Endothelial cell of umbilical vein (primary cell): ENCODE results near the gene SLAMF8.

Source experiments
- EZH2 ChIP-seq: IDR thresholded peaks from 2 replicates; pipeline ENCODE4 v1.6.1; 2012; ENCODE audit warnings: borderline replicate concordance, low read depth, mild to moderate bottlenecking, moderate library complexity, low read length, inconsistent platforms; ENCODE audit not compliant: severe bottlenecking
- FOS ChIP-seq: IDR thresholded peaks from 2 replicates; pipeline ENCODE4 v1.6.1; 2011; ENCODE audit warnings: mild to moderate bottlenecking, low read length, moderate library complexity, borderline replicate concordance; ENCODE audit not compliant: insufficient read depth
- GATA2 ChIP-seq: IDR thresholded peaks from 2 replicates; pipeline ENCODE4 v1.7.0; 2011; ENCODE audit warnings: low read depth, mild to moderate bottlenecking, moderate library complexity, mixed read lengths, low read length; ENCODE audit not compliant: insufficient read length, insufficient read depth
- JUN ChIP-seq: IDR thresholded peaks from 2 replicates; pipeline ENCODE4 v1.6.1; 2011; ENCODE audit warnings: borderline replicate concordance, low read depth; ENCODE audit not compliant: insufficient read length, insufficient read depth
- MYC ChIP-seq: IDR thresholded peaks from one replicate; pipeline ENCODE4 v1.6.1; 2011; ENCODE audit warnings: mild to moderate bottlenecking, low read depth, low read length
- POLR2A ChIP-seq: IDR thresholded peaks from 2 replicates; pipeline ENCODE4 v1.6.1; 2012; ENCODE audit warnings: low read depth, mild to moderate bottlenecking, control low read depth, low read length
- POLR2AphosphoS5 ChIP-seq: IDR thresholded peaks from 2 replicates; pipeline ENCODE4 v1.6.1; 2012; ENCODE audit warnings: low read depth, mild to moderate bottlenecking, control low read depth, low read length, moderate library complexity; ENCODE audit not compliant: insufficient read depth
- TF ChIP-seq, protein P1 (sequence below), 2 donors: IDR thresholded peaks; 1 replicate in 1 of 2; 2 replicates in 1 of 2; pipeline ENCODE4 v1.5.1; 2011; ENCODE audit warnings: low read length in 2 of 2, mild to moderate bottlenecking in 2 of 2, moderate library complexity in 2 of 2, control low read depth in 1 of 2, inconsistent platforms in 1 of 2, low read depth in 1 of 2; ENCODE audit not compliant: insufficient read depth in 1 of 2; ENCODE audit errors: extremely low read depth in 1 of 2
- TF ChIP-seq, protein P2 (sequence below): IDR thresholded peaks from 2 replicates; pipeline ENCODE4 v1.6.1; 2011; ENCODE audit not compliant: insufficient read depth, insufficient read length

DNA sequence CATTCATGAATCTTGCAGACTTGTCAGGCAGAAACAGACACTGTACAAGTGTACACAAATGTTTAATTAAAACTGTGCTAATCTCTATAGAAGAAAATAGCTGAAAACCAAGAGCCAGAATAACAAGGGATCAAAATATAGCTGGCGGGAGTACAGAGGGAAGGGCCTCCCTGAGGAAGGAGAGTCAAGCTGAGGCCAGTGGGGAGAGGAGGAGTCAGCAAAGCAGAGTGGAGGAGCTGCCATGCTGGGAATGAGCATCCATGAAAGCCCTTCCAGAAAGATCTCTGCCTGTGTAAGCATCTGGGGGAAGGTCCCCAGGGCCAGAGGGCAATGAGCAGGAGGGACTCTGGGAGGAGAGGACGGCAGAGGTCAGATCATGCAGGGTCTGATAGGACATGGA lies 15.1 kb downstream of the SLAMF8 start:
- TF ChIP-seq POLR2AphosphoS5, result no peak
- TF ChIP-seq JUN, result no peak
- TF ChIP-seq POLR2A, result no peak
- TF ChIP-seq, protein P1, sequence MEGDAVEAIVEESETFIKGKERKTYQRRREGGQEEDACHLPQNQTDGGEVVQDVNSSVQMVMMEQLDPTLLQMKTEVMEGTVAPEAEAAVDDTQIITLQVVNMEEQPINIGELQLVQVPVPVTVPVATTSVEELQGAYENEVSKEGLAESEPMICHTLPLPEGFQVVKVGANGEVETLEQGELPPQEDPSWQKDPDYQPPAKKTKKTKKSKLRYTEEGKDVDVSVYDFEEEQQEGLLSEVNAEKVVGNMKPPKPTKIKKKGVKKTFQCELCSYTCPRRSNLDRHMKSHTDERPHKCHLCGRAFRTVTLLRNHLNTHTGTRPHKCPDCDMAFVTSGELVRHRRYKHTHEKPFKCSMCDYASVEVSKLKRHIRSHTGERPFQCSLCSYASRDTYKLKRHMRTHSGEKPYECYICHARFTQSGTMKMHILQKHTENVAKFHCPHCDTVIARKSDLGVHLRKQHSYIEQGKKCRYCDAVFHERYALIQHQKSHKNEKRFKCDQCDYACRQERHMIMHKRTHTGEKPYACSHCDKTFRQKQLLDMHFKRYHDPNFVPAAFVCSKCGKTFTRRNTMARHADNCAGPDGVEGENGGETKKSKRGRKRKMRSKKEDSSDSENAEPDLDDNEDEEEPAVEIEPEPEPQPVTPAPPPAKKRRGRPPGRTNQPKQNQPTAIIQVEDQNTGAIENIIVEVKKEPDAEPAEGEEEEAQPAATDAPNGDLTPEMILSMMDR (IDR thresholded peaks at IDR 0.05; ENCODE audit: extremely low read depth in 1 of 2, insufficient read depth in 1 of 2, low read depth in 1 of 2, low read length in 2 of 2), result no peak
- TF ChIP-seq MYC, result no peak
- TF ChIP-seq EZH2, result no peak
- no peak for TF ChIP-seq GATA2
- TF ChIP-seq FOS, result no peak
- TF ChIP-seq, protein P2, sequence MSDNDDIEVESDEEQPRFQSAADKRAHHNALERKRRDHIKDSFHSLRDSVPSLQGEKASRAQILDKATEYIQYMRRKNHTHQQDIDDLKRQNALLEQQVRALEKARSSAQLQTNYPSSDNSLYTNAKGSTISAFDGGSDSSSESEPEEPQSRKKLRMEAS, result no peak
